RWPE2 (cell line): Measurements from ENCODE around the gene MAPK8IP3.
A peak's percentile ranks its signal among the peaks of the same experiment; 100 is the strongest.
"Not testable (repeated sequence)": the region's sequence is repeated elsewhere in the genome, so short reads cannot be mapped to it uniquely, and the experiment has no call there.

Experiments
- ATAC-seq: fragments of 200-7000 bp; cut with Tn5 transposase; 3 replicates; pipeline ENCODE4 v1.9.1; 2021; ENCODE audit warnings: low read depth
- DNase-seq: peaks from one replicate; pipeline ENCODE4 v3.0.0-alpha.2; 2020; ENCODE audit warnings: low spot score
- H3K27ac ChIP-seq: fragments of 450-650 bp; 2 replicates; pipeline ENCODE4 v1.5.1; 2017; ENCODE audit warnings: mild to moderate bottlenecking; ENCODE audit not compliant: poor library complexity, severe bottlenecking
- H3K27me3 ChIP-seq: fragments of 250-450 bp; sonication (Bioruptor Pico); 2 replicates; pipeline ENCODE4 v1.5.1; 2021; ENCODE audit warnings: mild to moderate bottlenecking, moderate library complexity; ENCODE audit not compliant: insufficient read depth, poor library complexity, severe bottlenecking
- H3K36me3 ChIP-seq: fragments of 250-450 bp; sonication (Bioruptor Pico); 2 replicates; pipeline ENCODE4 v1.5.1; 2020; ENCODE audit warnings: low read depth, mild to moderate bottlenecking, moderate library complexity
- H3K4me1 ChIP-seq: fragments of 250-450 bp; sonication (Bioruptor Pico); 2 replicates; pipeline ENCODE4 v1.5.1; 2021; ENCODE audit warnings: mild to moderate bottlenecking, moderate library complexity; ENCODE audit not compliant: insufficient read depth, poor library complexity, severe bottlenecking
- H3K4me3 ChIP-seq: fragments of 250-450 bp; sonication (Bioruptor Pico); 2 replicates; pipeline ENCODE4 v1.5.1; 2021; ENCODE audit warnings: mild to moderate bottlenecking, moderate library complexity; ENCODE audit not compliant: severe bottlenecking
- H3K9me3 ChIP-seq: fragments of 250-450 bp; sonication (Bioruptor Pico); 2 replicates; pipeline ENCODE4 v1.5.1; 2021; ENCODE audit warnings: mild to moderate bottlenecking, moderate library complexity; ENCODE audit not compliant: severe bottlenecking
- TF ChIP-seq, protein P1 (sequence below): fragments of 450-650 bp; IDR thresholded peaks from one replicate; pipeline ENCODE4 v1.5.1; 2017; ENCODE audit warnings: mild to moderate bottlenecking, moderate library complexity; ENCODE audit not compliant: poor library complexity, severe bottlenecking

MAPK8IP3 gene

DNA sequence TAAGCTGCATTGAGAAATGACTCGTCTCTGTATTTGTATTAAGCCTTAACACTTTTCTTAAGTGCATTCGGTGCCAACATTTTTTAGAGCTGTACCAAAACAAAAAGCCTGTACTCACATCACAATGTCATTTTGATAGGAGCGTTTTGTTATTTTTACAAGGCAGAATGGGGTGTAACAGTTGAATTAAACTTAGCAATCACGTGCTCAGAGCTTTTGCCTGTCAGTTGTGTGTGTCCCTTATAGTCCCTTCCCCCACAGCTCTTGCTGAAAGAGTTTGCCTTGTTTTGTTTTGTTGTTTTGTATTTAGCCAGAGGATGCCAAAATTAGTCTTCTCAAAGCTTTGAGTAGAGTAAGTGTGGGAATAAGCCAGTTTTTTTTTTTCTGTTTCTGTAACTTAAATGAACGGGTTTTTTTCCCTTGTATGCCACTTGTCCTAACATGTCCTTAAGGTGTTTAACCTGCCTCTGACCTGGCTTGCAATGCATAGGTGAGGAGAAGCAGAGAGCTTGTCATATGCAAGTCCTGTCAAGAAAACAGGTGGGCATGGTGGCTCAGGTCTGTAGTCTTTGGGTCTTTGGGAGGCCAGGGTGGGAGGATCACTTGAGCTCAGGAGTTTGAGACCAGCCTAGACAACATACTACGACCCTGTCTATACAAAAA is 4.6 kb upstream of the MAPK8IP3 start:
- Histone ChIP-seq H3K36me3 (peaks cover 62% of the 10 kb centered on the region), H3K4me3 (no peak overlapping the region), H3K4me1 (peaks cover 19% of the 10 kb centered on the region), H3K9me3 (no peaks in the 10 kb centered on the region), H3K27ac (peak overlapping the region; percentile 91), H3K27me3 (no peaks in the 10 kb centered on the region)
- DNase-seq (no peak), ATAC-seq (no peak)
- TF ChIP-seq, protein P1, sequence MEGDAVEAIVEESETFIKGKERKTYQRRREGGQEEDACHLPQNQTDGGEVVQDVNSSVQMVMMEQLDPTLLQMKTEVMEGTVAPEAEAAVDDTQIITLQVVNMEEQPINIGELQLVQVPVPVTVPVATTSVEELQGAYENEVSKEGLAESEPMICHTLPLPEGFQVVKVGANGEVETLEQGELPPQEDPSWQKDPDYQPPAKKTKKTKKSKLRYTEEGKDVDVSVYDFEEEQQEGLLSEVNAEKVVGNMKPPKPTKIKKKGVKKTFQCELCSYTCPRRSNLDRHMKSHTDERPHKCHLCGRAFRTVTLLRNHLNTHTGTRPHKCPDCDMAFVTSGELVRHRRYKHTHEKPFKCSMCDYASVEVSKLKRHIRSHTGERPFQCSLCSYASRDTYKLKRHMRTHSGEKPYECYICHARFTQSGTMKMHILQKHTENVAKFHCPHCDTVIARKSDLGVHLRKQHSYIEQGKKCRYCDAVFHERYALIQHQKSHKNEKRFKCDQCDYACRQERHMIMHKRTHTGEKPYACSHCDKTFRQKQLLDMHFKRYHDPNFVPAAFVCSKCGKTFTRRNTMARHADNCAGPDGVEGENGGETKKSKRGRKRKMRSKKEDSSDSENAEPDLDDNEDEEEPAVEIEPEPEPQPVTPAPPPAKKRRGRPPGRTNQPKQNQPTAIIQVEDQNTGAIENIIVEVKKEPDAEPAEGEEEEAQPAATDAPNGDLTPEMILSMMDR, result no peak

- not testable (repeated sequence) for H3K9me3 ChIP-seq, DNase-seq, ATAC-seq, H3K27me3 ChIP-seq
- Histone ChIP-seq H3K4me1 (peaks cover 29% of the 10 kb centered on the region), H3K36me3 (peaks cover 23% of the 10 kb centered on the region), H3K4me3 (peak overlapping the region; percentile 59), H3K27ac (peak overlapping the region; percentile 91)
Observed at GRCh38 chr16:1705324-1705687, 689 bp upstream of the MAPK8IP3 start.

GRCh38 chr16:1706386-1707192 is 594 bp downstream of the MAPK8IP3 start:
- peaks cover 16% of the 10 kb centered on the region for H3K4me1 ChIP-seq
- H3K27me3 ChIP-seq, result no peaks in the 10 kb centered on the region
- DNase-seq (no peak), ATAC-seq (peak; percentile 15)
- H3K27ac ChIP-seq, result peak overlapping the region; percentile 91
- H3K9me3 ChIP-seq, result no peaks in the 10 kb centered on the region
- TF ChIP-seq, protein P1, result no peak
- H3K4me3 ChIP-seq, result peak overlapping the region; percentile 59
- peaks cover 13% of the 10 kb centered on the region for H3K36me3 ChIP-seq

DNA sequence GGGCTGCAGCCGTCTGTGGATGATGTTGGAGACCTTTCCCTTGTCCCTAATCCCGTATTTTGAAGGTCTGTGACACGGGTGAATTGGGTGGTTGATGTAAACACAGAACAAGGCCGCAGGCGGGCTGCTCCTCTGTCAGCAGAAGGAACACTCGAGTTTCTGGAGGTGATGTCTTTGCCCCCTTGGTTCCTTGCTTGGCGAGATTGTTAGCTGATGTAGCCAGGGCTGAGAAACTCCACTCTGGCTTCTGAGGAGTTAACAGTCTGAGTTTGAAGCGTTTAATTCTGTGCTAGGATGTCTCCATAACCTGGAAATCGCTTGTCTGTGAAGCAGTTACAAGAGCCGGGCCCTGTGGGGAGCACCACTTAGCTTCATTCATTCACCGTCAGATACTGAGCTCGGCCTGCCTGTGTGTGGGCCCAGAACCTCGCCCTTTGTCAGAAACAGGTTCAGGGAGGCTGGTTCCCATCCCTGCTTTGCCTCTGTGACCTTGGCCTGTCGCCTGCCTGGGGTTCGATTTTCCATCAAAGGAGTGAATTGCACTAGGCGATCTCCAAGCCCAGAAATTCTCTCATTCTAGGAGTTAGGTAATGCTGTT is 1.3 kb downstream of the MAPK8IP3 start:
- H3K27me3 ChIP-seq, result no peaks in the 10 kb centered on the region
- H3K9me3 ChIP-seq, result no peaks in the 10 kb centered on the region
- ATAC-seq, result no peak
- peak overlapping the region; percentile 91 for H3K27ac ChIP-seq
- DNase-seq, result no peak
- TF ChIP-seq, protein P1, result no peak
- H3K4me1 ChIP-seq, result peaks cover 15% of the 10 kb centered on the region
- H3K36me3 ChIP-seq, result peaks cover 6% of the 10 kb centered on the region
- H3K4me3 ChIP-seq, result peak overlapping the region; percentile 59

DNA sequence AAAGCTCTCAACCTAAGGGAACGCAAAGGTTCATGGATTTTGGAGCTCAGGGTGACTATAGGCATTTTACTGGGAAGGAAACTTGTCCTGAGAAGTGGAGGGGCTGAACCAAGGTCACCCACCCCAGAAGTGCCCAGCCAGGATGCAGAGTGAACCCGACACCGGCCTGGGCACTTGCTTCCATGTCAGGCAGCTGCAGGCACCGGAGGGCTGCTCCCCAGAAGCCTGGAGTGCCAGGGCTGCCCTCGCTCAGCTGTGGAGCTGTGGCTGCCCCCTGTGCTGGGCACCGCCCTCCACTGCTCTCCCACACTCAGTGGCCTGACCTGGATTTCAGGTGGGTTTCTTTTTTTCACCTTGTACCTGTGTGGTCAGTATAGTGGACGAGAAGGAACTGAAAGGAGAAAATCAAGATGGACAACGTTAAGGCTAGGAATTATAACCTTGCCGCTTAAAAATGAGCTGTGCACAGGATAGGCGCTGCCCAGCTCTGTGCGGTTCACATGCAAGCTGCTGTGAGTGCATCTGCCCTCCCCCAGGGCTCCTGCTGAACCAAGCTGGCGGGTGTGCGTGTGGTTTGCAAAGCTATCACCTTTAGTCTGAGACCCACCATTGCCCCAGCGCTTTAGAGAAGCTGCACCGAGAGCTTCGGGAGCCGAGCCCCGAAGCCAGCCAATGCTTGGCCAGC is 2.2 kb downstream of the MAPK8IP3 start:
- DNase-seq (no peak), ATAC-seq (no peak)
- peaks cover 15% of the 10 kb centered on the region for H3K4me1 ChIP-seq
- TF ChIP-seq, protein P1, result no peak
- H3K4me3 ChIP-seq, result no peak overlapping the region
- no peak overlapping the region for H3K27ac ChIP-seq
- no peaks in the 10 kb centered on the region for H3K9me3 ChIP-seq
- no peaks in the 10 kb centered on the region for H3K36me3 ChIP-seq
- no peaks in the 10 kb centered on the region for H3K27me3 ChIP-seq
